GM19043 (cell line): ENCODE data around the gene MTG2.
A peak's percentile ranks its signal among the peaks of the same experiment; 100 is the strongest.

ENCODE experiments used
- ATAC-seq: cut with Tn5 transposase; IDR thresholded peaks from one replicate; pipeline ENCODE4 v1.9.1; 2021; ENCODE audit warnings: low read depth; ENCODE audit not compliant: unreplicated experiment

The MTG2 gene, protein sequence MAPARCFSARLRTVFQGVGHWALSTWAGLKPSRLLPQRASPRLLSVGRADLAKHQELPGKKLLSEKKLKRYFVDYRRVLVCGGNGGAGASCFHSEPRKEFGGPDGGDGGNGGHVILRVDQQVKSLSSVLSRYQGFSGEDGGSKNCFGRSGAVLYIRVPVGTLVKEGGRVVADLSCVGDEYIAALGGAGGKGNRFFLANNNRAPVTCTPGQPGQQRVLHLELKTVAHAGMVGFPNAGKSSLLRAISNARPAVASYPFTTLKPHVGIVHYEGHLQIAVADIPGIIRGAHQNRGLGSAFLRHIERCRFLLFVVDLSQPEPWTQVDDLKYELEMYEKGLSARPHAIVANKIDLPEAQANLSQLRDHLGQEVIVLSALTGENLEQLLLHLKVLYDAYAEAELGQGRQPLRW

DNA sequence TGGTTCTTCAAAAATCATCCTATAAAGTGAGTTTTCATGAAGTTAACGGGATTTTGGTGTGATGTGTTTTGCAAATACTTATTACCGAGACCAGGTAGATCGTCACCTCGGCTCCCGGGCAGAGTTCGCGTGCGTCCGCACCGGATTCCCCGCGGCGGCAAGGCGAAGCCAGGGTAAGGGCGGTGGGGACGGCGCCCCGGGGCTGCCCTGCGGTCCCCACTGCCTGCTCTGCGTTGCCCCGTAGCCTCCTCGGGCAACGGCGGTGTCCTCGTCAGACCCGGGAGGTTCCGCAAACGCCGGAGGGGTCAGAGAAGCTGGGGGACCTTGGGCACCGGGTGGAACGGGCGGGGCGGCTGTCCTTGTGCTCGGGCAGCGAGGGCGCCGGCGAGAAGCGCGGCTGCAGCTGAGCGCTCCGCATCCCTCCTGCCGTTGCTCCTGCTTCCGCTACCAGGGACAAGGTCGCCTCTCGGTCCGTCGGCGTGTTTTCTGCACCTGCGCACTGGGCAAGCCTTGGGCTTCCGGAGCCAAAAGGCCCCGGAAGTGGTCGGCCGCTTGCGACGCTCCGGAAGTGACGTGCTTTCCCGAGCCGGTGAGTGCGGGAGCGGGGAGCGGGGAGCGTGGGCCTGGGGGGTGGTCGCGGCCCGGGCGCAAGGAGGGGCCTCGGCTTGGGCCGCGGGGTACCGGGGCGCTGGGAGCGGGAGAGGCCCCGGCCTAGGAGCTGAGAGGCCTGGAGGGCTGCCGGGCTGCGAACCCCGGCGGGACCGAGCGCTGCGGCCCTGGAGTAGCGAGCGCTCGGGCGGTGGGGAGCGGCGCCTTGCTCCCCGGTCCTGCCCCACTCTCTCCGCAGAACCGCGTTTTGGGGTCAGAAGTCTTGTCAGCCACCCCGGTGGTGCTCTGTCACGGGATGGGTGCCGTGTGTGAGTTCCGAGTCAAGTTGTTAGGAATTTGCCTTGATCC, at the start of gene MTG2:
Gene MTG2 (plus strand): TSS at position 560 of the 957 bp plus-strand sequence. CDS start 10,393 bp downstream, outside the sequence.
- peak; percentile 87 for ATAC-seq

DNA sequence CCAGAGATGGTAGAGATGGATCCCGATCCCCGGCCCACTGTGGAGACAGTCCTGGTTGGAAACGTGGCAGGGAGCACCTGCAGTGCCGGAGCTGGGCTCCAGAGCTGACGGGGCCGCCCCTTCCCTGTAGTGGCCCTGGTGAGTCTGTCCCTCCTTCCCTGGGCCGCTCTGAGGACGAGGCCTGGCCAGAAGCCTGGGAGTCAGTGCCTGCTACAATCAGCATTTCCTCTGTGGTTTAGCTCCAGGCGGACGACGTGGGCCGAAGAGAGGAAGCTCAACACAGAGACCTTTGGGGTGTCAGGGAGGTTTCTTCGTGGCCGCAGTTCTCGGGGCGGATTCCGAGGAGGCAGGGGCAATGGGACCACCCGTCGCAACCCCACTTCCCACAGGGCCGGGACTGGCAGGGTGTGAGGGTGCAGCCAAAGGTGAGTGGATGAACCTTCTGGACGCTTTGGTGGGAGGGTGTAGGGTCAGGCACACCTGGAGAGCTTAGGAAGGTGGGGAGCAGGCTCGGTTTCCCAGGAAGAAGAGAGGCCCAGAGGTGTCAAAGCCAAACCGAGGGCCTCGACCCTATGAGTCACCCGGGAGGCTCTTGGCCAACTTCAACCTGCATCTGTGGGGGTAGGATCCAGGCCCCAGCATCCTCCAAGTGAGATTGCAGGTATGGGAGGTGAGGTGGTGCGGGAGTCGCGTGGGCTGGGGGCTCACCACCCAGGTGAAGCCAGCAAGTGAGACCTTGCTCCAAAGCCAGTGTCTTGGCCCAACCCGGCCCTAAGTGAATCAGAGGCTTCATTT, 49.6 kb upstream of the MTG2 start:
- ATAC-seq, result no peak

DNA sequence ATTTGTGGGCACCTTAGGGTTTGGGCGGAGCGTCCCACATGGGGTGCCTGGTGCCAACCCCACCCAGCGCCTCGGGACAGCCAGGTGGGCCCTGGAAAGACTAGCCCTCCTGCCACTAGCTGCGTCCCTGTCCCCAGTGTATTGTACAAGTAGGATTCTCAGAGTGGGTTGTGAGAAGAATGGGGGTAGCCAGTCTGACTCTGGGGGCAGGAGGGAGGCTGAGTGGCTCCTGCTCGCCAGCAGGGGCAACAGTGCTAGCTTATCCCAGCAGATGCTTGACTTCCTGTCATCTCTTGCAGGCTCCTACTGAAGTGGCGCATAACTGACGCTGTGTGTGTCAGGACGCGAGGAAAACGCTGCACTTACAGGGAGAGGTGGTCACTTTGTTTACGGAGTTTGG, 49.0 kb upstream of the MTG2 start:
- no peak for ATAC-seq

DNA sequence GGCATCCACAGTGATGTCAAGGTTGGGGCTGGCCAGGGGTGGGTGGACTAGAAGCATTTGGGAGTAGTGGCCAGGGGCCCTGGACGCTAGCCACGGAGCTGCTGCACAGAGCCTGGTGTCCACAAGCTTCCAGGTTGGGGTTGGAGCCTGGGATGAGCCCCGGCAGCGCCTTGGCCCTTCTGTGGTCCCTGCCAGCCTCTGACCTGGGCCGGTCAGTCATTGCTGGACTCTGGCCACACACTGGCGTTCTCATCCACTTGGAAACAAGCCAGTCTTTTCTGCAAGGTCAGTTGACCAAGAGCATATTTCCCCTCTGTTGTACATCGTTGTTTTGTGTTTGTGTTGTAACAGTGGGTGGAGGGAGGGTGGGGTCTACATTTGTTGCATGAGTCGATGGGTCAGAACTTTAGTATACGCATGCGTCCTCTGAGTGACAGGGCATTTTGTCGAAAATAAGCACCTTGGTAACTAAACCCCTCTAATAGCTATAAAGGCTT, 48.0 kb upstream of the MTG2 start:
- ATAC-seq, result no peak

DNA sequence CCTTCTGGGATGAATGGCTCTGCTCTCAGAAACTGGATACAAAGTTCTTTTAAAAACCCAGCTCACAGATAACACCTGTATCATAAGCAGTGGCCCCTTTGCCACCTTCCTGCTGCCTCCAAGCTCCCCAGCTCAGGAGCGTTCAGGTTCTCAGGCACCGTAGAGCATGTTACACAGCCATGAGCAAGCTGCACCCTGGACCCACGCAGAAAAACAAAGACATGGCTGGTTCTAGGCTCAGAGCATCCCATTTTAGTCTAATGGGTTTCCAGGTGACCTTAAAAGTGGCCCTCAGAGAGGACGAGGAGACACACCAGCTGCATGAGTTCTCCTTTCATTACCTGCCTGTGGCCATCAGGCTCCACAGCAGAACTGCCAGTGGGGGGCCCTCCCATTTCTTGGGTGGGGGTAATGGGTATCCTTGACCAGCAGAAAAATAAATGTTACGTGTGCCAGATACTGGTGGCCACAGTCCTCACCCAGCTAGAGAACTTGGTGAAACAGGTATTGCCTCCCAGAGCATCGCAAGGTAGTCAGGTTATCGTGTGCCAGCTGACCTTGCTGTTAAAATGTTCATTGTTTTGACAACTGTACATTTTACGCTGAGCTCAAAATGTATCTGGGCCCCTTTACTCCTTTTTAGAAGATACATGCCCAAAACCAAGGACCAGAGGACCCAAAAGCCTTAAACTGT, 47.1 kb upstream of the MTG2 start:
- no peak for ATAC-seq

DNA sequence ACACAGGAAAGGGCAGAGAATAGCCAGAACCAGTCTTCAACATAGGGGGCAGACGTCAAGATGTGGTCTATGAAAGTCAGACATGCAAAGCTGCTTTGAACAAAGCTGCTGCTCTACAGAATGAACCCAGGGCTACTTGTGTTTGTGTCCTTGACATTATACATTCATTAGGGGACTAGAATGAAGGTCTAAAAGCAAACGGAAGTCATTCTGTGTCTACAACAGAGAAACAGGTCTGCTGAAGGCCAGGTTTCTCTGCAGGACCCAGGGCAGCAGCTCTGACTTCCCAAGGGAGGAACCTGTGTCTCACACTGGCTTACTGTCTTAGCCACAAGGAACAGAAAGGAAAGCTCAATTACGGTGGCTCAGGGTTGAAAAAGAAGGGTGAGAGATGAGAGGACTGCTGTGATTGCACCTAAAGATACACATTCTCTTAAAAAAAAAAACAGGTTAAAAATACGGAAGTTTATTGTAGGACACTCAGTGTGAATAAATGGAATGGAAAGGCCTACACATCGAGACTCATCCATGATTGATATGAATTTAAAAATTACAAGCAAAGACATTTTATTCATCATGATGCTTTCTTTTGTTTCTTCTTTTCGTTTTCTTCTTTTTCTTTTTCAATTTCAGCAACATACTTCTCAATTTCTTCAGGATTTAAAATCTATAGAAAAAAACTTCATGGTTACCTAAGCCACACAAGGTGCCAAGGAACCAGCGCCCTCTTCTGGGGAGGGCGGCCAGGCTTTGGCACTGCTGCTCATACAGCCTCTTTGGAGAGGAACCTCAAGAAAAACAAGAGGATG, 46.3 kb upstream of the MTG2 start:
- ATAC-seq, result no peak

DNA sequence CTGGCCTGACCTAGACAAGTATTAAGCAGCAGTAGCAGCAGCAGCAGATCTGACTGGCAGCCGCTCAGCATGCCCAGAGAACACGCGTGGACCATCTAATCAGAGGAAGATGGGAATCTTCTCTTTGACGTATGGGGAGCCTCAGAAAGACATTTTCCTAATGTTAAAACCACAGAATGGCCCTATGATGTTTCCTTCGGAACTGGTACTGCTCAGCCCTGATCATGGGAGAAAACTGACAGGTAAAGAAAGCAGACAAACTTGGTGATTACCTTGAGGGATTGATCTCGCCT, 45.8 kb upstream of the MTG2 start:
- ATAC-seq, result no peak

DNA sequence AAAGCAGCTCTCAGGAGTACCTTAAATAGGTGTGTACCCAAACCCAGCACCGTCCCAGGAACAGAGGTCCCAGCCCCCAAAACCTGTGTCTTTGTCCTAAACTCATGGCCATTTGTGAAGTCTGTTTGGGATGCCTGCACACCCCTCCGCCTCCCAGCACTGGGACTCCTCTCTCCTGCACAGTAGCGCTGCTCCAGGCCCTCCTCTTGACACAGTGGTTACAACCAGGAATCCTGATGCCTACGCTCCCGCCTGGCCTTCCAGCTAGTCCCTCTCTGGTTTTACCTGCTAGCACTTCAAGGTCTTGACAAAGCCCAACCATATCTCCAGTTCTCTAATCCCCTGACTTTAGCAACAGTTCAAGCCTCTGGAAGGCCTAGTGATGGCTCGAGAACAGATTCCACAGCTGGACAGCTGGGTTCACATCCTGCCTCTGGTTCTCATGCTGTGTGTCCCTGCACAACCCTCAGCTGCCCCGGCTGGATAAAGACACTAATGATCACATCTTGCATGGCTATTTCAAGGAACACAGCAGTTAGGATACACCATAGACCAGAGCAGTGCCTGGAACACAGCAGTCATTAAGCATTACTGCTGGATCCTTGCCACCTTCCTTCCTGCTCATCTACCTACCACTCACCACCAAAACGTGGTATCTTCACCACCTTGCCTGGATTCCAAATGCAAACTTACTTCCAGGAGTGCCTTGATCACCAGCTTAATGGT, 45.2 kb upstream of the MTG2 start:
- no peak for ATAC-seq

DNA sequence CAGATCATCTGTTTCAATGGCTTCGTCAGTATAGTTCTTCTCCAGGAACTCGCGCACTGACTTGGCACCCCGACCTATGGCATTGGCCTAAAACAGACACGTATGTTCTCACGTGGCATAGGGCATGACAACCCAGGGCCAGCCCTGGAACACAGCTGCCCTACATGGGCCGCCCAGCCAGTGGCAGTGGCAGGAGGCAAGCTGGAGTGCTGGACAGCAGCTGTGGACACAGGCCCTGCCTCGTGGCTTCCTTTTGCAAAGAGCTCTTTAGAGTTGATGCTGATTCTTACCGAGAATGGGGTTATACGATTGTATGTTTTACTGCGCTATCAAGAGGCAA, 44.7 kb upstream of the MTG2 start:
- ATAC-seq, result no peak

DNA sequence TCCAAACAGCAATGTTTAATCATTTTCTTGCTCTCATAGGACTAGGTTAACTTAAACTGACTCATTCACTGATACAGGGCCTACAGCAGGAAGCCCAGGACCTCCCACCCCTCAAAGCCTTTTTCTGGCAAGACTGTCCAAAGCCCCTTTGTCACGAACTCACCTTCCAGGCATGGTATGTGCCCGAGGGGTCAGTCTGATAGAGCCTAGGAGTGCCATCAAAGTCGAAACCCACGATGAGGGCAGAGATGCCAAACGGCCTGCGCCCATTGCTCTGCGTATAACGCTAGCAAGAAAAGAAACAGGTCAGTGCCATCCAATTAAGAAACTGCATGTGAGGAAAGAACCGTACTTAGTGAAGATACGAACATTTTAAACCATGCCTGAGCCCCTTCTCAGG, 43.9 kb upstream of the MTG2 start:
- ATAC-seq, result no peak

DNA sequence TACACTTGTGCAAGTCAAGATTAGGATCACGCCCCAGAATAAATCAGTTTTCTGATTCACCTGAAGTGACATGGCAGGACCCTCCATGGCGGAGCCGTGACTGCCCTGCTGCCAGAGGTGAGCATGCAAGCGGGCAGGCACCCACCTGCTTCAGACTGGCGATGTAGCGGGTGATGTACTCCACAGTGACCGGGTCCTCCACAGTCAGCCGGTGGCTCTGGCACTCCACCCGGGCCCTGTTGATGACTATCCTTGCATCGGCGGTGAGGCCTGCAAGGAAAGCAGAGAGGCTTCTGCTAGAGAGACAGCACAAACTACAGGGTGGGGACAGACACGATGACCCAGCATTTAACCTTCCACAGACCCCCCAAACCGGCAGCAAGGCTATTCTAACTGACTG, 43.2 kb upstream of the MTG2 start:
- ATAC-seq, result no peak

DNA sequence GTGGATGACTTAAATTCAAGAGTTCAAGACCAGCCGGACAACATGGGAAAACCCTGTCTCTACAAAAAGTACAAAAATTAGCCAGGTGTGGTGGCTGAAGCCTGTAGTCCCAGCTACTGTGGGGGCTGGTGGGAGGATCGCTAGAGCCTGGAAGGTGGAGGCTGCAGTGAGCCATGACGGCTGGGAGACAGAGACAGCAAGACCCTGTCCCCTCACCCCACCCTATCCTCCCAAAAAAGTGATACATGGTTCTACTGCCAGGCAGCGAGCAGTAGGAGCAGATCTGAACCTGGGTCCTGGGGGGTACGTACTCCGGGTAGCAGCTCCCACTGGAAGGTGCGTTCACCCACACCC, 41.8 kb upstream of the MTG2 start:
- ATAC-seq, result no peak

DNA sequence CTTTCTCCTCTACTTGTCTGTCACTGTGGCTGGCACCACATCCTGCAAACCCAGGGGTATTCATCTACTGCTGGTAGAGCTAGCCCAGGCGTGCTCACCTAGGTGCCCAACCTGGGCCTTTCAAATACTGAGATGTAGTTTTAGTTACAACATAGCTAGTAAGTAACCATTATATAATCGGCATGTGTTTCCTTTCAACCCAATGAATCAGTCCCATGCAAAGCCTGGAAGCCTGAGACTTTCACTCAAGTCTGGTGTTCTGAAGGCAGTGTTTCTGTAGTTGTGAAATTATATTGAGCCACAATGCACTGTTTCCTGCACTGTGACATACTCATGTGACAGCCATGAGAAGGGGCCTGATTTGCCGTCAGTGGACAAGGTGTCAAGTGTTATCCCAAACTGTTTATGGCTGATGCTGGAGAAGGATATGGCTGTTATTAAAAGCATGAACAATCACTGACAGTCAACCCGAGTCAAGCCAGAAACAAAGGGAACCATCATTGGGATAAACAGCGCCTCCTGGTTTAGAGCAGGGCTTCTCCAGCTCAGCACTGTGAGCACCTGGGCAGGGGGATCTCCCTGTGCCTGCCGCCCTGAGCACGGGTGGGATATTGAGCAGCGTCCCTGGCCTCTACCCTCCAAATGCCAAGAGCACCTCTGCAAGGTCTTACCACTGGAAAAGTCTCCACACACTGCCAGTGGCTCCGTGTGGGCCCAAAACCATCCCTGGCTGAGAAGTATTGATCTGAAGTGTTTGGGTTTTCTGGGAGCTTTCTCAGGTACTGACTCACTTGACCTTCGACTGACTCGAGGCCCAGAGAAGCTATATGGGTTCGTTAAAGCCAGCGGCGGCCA, 41.2 kb upstream of the MTG2 start:
- no peak for ATAC-seq

DNA sequence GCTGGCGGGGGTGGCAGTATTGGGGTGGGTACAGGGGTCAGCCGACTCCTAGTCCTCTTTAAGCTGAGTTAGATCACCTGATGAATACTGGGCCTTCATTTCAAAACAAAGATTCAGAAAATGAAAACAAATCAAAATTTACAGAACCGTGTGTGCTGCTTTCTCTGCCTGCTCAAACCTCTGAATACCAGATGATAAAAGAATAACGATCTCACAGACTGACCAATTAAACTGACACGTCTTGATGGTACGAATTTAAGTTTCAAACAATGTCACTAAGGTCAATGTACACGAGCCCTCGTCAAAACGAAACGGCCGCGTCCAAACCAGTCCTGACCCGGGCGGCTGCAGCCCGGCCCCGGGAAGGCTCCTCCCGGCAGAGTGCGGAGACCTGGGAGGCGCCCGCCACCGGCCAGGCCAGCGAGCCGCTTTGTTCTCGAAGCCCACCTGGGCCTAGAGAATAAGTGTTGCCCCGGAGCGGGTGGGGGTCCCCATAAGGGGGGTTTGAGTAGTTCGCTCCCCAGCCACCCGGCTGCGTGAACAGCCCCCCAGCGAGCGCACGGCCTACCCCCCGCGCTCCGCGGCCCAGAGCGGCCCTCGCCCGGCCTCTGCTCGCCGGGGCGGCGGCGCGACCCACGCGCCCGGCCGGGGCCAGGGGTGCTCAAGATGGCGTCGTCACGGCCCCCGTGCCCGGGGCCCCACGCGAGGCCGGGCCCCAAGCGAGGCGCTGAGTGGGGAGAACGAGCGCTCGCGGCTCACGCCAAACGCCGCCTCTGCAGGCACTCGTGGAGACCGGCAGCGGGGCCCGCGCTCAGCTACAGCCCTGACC, 40.4 kb upstream of the MTG2 start:
- peak; percentile 4 for ATAC-seq

DNA sequence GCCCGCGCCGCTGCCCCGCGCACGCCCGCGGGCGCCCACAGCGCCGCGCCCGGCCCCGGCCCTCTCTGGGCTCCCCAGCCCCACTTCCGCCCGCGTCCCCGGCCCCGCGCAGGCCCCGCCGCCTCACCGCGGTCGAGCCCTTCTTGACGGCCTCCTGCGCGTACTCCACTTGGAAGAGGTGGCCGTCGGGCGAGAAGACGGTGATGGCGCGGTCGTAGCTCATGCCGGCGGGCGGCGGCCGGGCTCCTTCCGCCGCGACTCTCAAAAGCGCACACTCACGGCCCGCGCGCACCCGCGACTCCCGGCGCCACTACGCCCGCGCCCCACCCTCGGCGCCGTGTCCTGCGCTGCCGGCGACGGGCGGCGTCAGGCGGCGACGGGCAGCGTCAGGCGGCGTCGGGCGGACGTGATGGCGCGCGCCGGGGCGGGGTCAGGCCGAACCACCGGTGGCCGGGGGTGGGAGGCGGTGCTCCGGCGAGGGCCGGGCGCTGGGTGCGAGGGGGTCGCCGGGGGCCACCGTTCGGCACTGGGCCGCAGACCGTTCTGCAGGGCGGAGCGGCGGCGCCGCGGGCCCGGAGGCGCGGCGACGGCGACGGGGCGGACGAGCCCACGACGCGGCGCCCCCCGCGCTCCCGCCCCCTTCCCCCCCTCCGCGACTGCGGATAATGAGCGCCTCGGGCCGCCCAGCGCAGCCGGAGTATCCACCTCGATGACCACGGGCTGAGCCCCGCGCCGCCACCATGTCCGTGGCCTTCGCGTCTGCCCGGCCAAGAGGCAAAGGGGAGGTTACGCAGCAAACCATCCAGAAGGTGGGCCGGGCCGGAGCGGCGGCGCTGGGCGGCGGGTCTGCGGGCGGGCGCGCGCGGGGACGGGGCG, 39.5 kb upstream of the MTG2 start, which contains the start of the genes PSMA7 and SS18L1:
Gene PSMA7 (minus strand): TSS at position 314 of the 876 bp plus-strand sequence. CDS start 91 bp downstream, at position 223.
Gene SS18L1 (plus strand): TSS at position 689 of the 876 bp plus-strand sequence. CDS start 52 bp downstream, at position 741.
- ATAC-seq, result peak; percentile 62
